Stomach (tissue), 4 donors: ENCODE measurements around the gene RALGDS.

Experiments used
- POLR2A ChIP-seq, 4 donors: fragments of 450-650 bp; IDR thresholded peaks; one replicate each; pipeline ENCODE4 v1.6.1; 2016; ENCODE audit warnings: antibody characterized with exemption in 4 of 4, control low read depth in 2 of 4, mild to moderate bottlenecking in 1 of 4, moderate library complexity in 1 of 4
- TF ChIP-seq, protein P1 (sequence below), 7 experiments: fragments of 450-650 bp in 4 of 7; fragments of 200-600 bp in 3 of 7; sonication (generic) in 3 of 7; IDR thresholded peaks; one replicate each; pipeline ENCODE4 v1.5.1; 2016 to 2019; ENCODE audit warnings: antibody characterized with exemption in 7 of 7, control low read depth in 2 of 7, mild to moderate bottlenecking in 1 of 7

DNA sequence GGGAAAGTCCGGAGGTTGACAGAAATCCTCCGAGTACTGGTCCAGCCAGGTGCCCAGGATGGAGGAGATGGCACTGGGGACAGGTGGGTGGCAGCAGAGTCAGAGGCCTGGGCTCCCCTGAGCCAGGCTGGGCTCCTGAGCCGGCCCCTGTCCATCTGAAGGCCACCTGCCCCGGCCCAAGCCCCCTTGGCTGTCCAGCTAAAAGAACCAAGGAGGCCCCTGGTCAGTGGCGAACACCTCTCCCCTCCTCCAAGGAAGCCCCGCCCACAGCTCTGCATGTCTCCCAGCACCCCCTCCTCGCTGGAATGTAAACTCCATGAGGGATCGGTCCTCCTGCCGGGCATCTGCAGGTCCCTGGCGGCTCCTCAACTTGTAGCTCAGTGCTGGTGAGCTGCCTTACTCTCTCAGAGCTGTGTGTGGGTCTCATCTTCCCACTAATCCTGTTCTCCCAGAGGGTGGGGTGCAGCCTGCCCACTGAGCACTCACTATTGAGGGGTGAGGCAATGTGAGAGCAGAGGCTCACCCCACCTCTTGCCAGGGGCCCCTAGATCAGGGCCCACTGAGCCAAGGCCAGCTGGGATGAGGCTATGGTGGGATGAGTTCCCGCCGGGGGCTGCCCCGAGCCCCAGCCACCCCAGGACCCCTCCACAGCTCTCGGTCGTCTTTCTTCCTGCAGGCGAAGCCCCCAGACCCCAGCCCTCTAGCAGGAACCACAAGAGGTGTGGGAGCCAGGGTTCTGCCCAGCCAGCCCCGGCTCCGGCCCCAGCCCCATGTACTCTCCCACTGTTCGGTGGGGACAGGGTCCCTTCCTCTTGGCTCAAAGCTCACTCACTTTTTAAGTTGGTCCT, 12.0 kb downstream of the RALGDS start:
- no peak for TF ChIP-seq POLR2A (IDR thresholded peaks at IDR 0.05)
- TF ChIP-seq, protein P1, sequence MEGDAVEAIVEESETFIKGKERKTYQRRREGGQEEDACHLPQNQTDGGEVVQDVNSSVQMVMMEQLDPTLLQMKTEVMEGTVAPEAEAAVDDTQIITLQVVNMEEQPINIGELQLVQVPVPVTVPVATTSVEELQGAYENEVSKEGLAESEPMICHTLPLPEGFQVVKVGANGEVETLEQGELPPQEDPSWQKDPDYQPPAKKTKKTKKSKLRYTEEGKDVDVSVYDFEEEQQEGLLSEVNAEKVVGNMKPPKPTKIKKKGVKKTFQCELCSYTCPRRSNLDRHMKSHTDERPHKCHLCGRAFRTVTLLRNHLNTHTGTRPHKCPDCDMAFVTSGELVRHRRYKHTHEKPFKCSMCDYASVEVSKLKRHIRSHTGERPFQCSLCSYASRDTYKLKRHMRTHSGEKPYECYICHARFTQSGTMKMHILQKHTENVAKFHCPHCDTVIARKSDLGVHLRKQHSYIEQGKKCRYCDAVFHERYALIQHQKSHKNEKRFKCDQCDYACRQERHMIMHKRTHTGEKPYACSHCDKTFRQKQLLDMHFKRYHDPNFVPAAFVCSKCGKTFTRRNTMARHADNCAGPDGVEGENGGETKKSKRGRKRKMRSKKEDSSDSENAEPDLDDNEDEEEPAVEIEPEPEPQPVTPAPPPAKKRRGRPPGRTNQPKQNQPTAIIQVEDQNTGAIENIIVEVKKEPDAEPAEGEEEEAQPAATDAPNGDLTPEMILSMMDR (IDR thresholded peaks at IDR 0.05), result no peak
